ENCODE results near the gene CARNS1. TPM values are rescaled to one million over a fixed set of nuclear protein-coding genes. Genes with fewer than 3 reads are reported as not detected.
A peak's percentile ranks its signal among the peaks of the same experiment; 100 is the strongest.

CARNS1 gene
- total and polyA plus RNA-seq, 4 donors = 0.05 to 0.19 (median 0.10) TPM

DNA sequence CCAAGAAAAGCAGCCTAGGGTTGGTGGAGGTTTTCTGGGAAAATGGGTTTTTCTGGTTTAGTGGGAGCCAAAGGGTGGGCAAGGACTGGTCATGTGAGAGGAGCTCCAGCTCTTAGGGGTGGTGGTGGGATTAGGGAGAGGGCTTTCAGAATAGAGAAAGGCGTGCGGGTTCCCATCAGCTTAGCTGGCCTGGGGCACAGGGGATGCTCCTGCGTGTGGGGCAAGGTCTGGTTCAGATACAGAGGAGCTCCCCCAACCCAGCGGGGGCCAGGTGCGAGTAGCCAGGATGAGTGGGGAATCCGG lies 52.9 kb downstream of the CARNS1 start (continued):
- TF ChIP-seq, protein P1, sequence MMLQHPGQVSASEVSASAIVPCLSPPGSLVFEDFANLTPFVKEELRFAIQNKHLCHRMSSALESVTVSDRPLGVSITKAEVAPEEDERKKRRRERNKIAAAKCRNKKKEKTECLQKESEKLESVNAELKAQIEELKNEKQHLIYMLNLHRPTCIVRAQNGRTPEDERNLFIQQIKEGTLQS (IDR thresholded peaks at IDR 0.05) = no peak
- no peak for TF ChIP-seq SP1 (IDR thresholded peaks at IDR 0.05)
- no peak for TF ChIP-seq TAF1 (conservative IDR thresholded peaks at IDR 0.05)
- TF ChIP-seq EGR1 (IDR thresholded peaks at IDR 0.05; ENCODE audit: low read depth in 2 of 2) = no peak
- no peak for TF ChIP-seq NR2F2 (IDR thresholded peaks at IDR 0.05)
- TF ChIP-seq GABPA (IDR thresholded peaks at IDR 0.05 in 1 of 2, conservative IDR thresholded peaks at IDR 0.05 in 1 of 2) = no peak
- no peak for TF ChIP-seq YY1 (IDR thresholded peaks at IDR 0.05)

DNA sequence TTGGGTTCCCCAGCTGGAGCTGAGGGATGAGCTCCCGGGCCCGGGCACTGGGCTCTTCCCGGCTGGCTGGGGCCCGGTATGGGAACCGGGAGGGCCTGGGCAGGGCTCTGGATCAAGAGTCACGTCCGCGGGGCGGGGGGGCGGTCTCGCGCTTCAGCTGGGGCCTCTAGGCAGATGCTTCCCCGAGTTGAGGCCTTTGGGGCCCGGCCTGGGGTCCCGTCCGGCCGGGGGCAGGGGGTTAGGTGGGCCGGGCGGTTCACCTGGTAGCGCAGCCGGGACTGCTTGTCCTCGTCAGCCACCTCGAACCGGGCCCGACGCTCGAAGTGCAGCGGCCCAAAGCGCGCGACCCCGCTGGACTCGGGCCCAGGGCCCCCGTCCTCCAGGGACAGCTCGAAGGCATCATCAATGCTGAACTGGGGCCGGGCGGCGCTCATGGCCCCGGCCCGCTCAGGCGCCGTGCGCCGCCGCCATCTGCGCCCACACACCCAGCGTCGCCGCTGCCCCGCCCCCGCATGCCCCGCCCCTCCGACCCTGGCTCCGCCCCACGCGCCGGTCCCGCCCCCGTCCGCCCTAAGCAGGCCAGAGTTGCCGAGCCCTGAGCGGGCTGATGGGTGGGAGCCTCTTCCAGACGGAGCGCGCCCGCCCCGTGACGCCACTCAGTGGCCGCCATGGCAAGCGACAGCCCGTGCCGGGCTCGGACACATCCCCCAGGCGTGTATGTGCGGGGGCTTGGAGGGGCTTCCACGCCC lies 53.5 kb downstream of the CARNS1 start, which contains the start of gene TMEM134:
Gene TMEM134, minus strand, starts transcription at position 493 of the 749 bp plus-strand sequence. Its CDS starts 59 bp downstream, at position 434.
- peaks cover 19 to 42% (median 30%) of the 10 kb centered on the region in 4 donors for H3K4me1 ChIP-seq (ENCODE audit: control insufficient read depth in 4 of 4, insufficient read depth in 4 of 4, low read length in 3 of 4)
- DNase-seq (ENCODE audit: low spot score) = peak; percentile 96

More for the DNA sequence above, 53.5 kb downstream of the CARNS1 start, which contains the start of gene TMEM134:
- TF ChIP-seq YY1 (IDR thresholded peaks at IDR 0.05) = peak; percentile 94
- TF ChIP-seq, protein P2, sequence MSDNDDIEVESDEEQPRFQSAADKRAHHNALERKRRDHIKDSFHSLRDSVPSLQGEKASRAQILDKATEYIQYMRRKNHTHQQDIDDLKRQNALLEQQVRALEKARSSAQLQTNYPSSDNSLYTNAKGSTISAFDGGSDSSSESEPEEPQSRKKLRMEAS (IDR thresholded peaks at IDR 0.05) = no peak
- no peak for TF ChIP-seq TAF1 (conservative IDR thresholded peaks at IDR 0.05)
- peak in 1 of 2 donors; percentile 75 for TF ChIP-seq EGR1 (IDR thresholded peaks at IDR 0.05; ENCODE audit: low read depth in 2 of 2)
- no peak for TF ChIP-seq NR2F2 (IDR thresholded peaks at IDR 0.05)
- TF ChIP-seq, protein P3, sequence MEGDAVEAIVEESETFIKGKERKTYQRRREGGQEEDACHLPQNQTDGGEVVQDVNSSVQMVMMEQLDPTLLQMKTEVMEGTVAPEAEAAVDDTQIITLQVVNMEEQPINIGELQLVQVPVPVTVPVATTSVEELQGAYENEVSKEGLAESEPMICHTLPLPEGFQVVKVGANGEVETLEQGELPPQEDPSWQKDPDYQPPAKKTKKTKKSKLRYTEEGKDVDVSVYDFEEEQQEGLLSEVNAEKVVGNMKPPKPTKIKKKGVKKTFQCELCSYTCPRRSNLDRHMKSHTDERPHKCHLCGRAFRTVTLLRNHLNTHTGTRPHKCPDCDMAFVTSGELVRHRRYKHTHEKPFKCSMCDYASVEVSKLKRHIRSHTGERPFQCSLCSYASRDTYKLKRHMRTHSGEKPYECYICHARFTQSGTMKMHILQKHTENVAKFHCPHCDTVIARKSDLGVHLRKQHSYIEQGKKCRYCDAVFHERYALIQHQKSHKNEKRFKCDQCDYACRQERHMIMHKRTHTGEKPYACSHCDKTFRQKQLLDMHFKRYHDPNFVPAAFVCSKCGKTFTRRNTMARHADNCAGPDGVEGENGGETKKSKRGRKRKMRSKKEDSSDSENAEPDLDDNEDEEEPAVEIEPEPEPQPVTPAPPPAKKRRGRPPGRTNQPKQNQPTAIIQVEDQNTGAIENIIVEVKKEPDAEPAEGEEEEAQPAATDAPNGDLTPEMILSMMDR (IDR thresholded peaks at IDR 0.05; ENCODE audit: low read depth, low read length, missing input control) = peak; percentile 39
- TF ChIP-seq, protein P4, sequence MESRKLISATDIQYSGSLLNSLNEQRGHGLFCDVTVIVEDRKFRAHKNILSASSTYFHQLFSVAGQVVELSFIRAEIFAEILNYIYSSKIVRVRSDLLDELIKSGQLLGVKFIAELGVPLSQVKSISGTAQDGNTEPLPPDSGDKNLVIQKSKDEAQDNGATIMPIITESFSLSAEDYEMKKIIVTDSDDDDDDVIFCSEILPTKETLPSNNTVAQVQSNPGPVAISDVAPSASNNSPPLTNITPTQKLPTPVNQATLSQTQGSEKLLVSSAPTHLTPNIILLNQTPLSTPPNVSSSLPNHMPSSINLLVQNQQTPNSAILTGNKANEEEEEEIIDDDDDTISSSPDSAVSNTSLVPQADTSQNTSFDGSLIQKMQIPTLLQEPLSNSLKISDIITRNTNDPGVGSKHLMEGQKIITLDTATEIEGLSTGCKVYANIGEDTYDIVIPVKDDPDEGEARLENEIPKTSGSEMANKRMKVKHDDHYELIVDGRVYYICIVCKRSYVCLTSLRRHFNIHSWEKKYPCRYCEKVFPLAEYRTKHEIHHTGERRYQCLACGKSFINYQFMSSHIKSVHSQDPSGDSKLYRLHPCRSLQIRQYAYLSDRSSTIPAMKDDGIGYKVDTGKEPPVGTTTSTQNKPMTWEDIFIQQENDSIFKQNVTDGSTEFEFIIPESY (IDR thresholded peaks at IDR 0.05) = no peak
- TF ChIP-seq, protein P5, sequence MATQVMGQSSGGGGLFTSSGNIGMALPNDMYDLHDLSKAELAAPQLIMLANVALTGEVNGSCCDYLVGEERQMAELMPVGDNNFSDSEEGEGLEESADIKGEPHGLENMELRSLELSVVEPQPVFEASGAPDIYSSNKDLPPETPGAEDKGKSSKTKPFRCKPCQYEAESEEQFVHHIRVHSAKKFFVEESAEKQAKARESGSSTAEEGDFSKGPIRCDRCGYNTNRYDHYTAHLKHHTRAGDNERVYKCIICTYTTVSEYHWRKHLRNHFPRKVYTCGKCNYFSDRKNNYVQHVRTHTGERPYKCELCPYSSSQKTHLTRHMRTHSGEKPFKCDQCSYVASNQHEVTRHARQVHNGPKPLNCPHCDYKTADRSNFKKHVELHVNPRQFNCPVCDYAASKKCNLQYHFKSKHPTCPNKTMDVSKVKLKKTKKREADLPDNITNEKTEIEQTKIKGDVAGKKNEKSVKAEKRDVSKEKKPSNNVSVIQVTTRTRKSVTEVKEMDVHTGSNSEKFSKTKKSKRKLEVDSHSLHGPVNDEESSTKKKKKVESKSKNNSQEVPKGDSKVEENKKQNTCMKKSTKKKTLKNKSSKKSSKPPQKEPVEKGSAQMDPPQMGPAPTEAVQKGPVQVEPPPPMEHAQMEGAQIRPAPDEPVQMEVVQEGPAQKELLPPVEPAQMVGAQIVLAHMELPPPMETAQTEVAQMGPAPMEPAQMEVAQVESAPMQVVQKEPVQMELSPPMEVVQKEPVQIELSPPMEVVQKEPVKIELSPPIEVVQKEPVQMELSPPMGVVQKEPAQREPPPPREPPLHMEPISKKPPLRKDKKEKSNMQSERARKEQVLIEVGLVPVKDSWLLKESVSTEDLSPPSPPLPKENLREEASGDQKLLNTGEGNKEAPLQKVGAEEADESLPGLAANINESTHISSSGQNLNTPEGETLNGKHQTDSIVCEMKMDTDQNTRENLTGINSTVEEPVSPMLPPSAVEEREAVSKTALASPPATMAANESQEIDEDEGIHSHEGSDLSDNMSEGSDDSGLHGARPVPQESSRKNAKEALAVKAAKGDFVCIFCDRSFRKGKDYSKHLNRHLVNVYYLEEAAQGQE (IDR thresholded peaks at IDR 0.05) = no peak
- TF ChIP-seq, protein P1 (IDR thresholded peaks at IDR 0.05) = no peak
- peak; percentile 52 for TF ChIP-seq SP1 (IDR thresholded peaks at IDR 0.05)
- no peak for TF ChIP-seq JUND (IDR thresholded peaks at IDR 0.05)
- peak; percentile 59 to 76 for TF ChIP-seq RAD21 (IDR thresholded peaks at IDR 0.05)
- no peak for TF ChIP-seq GABPA (IDR thresholded peaks at IDR 0.05 in 1 of 2, conservative IDR thresholded peaks at IDR 0.05 in 1 of 2)
- no peak for TF ChIP-seq HNF4G (IDR thresholded peaks at IDR 0.05)
- no peak for TF ChIP-seq FOXA2 (IDR thresholded peaks at IDR 0.05)
- TF ChIP-seq FOXA1 (IDR thresholded peaks at IDR 0.05) = no peak
- TF ChIP-seq HNF4A (conservative IDR thresholded peaks at IDR 0.05) = no peak
- no peak for TF ChIP-seq RXRA (IDR thresholded peaks at IDR 0.05)
- no peaks in the 10 kb centered on the region for H3K36me3 ChIP-seq (ENCODE audit: control insufficient read depth in 4 of 4, insufficient read depth in 3 of 4, low read depth in 1 of 4, low read length in 3 of 4)
- peak within 1 kb of the TSS; percentile 85 to 88 for H3K9ac ChIP-seq (ENCODE audit: low read depth in 1 of 2, low read length in 2 of 2)
- peak within 1 kb of the TSS; percentile 80 to 91 (median 86) for H3K4me3 ChIP-seq (ENCODE audit: low read depth in 1 of 3, low read length in 3 of 3)
- under 1% methylated on average over 76 of the region's 76 CpGs for WGBS
- no peaks in the 10 kb centered on the region for H3K27me3 ChIP-seq (ENCODE audit: control insufficient read depth in 4 of 4, insufficient read depth in 4 of 4, low read length in 3 of 4)
- peak within 1 kb of the TSS; percentile 86 to 90 for H3K27ac ChIP-seq (ENCODE audit: low read depth in 1 of 2, low read length in 2 of 2)
- no peaks in the 10 kb centered on the region for H3K9me3 ChIP-seq (ENCODE audit: control insufficient read depth in 4 of 4, low read length in 3 of 4)

All from liver (tissue), 9 donors.